Ecto neural progenitor cell (in vitro differentiated cells): ENCODE measurements around the gene PCNX2.
"Not testable (repeated sequence)": the region's sequence is repeated elsewhere in the genome, so short reads cannot be mapped to it uniquely, and the experiment has no call there.

Source experiments
- DNase-seq: peaks from one replicate; pipeline ENCODE4 v3.0.0-alpha.2; 2018; ENCODE audit warnings: low spot score

Gene PCNX2

DNA sequence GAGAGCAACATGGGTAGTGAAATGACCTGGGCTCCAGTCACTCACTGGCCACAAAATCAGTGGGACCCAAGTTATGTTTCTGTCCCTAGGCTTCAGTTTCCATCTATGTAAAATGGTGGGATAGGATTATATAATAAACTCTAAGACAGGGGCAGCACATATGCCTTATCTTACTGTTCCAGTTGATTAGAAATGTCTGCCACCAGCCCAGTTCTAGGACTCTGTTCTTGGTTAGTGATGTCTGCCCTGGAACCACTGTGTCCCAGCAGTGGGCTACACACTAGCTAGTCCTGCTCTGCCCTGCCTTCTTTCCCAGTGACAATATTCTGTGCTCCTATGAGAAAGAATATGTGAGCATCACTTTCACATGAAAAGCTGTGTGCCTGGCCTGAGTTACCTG is 138.3 kb downstream of the PCNX2 start:
- no peak for DNase-seq

DNA sequence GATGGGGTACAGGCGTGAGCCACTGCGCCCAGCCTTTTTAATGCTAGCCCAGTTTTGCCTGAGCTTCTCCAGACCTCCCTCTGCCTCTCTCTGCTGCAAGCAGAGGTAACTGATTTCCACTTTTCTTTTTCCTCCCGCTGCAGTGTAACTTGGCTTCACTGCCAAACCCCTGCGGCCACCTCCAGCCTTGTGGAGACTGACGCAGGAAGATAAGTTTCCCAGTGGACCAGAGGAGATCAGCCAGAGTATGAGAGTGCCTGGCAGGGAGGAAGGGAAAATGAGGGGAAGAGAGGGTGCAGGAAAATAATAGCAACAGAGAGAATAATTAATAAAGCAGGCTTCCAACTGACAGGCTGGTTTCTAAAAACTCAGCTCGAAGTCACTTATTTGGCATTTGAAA is 143.7 kb downstream of the PCNX2 start:
- no peak for DNase-seq

DNA sequence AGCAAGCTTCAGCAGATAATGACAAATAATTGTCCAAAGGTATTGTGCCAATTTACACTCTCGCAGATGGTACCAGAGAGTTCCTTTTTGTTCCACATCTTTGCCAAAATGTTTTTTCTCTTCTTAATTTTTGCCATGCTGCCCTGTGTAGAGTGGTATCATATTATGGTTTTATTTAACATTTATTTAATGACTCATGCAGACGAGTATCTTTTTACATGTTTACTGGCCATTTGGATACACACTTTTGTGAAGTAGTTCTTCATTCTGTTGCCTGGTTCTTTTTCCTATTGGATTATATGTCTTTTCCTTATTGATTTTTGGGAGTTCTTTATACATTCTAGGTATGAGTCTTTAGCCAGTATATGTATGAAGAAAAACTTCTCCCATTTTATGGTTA is 151.1 kb downstream of the PCNX2 start:
- DNase-seq = no peak

DNA sequence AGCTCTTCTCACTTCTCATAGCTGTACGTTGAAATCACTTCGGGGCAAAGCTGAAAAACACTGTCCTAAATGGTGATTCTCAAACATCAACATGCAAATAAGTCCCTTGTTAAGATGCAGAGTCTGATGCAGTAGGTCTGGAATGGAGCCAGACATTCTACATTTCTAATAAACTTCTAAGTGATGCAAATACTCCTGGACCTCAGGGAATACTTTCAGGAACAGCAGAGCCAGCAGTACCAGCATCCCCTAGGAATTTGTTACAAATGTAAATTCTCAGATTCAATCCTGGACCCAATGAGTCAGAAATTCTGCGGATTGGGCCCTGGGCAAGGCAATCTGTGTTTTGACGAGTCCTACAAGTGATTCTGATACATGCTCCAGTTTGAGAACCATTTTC is 152.3 kb downstream of the PCNX2 start:
- no peak for DNase-seq

DNA sequence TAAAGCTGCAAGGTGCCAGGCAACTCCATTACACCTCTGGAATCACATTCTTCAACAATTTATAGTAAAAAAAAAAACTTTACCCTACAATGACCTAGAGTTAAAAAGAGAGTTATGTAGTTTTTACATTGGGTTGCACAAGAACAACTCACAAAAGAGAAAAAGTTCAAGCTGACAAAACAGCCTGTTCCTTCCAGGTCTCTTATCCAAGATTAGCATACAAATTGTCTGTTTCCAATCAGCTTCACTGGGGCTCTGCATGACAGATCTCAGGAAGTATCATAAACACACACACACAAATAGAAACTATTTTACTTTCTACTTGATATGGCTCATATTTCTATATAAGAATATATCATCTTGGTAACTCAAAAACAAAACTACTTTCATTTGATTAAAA is 154.6 kb downstream of the PCNX2 start:
- no peak for DNase-seq

DNA sequence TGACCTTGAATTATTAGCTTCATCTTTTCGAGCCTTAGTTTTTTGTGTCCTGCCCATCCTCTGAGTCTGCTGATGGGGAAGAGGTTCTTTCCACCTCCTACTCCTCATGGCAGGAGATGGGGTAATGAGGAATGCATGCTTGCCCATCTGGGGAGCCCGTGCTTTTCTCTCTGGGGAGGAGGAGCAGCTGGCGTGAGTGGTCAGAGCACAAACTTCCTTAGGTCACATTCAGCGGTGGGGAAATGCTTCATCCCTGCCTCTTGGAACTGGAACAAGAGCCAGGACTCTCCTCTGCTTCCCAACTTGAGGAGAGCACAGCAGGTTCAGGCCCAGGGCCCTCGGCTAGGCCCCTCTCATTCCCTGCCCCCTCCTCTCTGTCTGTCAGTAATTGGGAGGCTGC is 155.0 kb downstream of the PCNX2 start:
- DNase-seq = no peak

DNA sequence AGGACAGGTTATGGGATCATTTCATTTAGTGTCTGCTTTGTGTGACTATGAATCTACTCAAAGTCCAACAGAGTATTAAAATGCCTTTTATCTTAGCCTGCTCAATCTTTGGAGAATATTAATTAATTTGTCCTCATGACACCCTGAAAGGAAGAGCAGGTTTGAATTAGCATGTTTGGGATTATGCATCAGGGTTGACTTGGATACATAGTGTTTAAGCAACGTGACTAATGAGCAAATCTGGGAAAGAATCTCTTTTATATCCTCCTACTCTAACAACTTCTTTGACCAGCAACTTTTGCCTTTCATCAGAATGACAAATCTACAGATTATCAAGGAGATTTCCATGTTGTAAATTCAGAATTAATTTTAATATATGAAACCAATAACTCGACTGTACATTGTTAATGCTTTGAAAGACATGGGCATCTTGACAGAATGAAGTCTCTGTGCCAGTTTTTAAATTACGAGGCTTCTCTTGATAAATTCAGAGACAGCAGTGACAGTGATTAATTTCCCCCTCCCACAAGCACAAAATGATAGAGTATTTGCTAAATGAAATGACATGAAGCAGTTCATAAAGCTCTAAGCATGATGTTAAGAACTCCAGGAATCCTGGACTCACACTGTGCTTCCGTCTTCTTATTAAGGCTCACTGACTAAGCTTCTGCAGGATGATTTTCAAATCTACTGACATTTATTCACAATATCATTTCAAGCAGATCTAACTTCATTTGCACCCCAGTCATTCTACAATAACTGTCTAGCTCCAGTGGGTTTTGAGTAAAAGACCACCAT is 156.5 kb downstream of the PCNX2 start:
- no peak for DNase-seq

DNA sequence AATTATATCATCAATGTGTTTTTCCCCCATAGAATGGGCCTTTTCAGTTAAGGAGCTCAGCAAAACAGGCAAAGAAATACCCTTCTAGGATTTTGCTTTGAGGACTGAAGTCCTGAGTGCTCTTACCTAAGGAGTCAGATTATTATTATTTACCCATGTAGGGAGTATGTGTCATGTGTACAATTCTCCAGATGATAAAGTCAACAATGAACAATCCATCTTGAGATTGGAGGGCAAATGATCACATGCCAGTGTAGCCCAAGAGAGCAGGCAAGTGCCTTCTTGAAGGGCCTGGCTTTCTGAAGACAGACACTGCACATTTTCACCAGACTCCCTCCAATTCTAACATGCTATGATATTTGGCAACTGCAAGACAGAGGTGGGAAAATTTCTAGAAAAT is 159.7 kb downstream of the PCNX2 start:
- DNase-seq = no peak

DNA sequence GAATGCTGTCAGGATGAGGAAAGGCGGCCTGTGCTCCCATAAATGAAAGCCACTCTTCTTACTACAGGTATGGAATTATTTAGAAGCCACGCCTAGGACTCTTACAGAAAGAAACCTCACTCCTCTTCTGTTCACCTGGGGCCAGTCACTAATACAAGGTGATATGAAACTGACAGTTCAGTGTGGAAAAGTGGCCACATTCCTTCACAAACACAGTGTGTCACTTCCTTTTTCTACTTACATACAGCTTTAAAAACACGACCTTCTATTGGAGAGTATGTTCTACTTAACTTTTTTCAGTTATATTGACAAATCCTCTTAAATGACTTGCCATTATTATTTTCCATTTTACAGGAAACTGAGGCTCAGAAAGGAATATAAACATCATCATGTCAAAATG is 163.1 kb downstream of the PCNX2 start:
- no peak for DNase-seq

DNA sequence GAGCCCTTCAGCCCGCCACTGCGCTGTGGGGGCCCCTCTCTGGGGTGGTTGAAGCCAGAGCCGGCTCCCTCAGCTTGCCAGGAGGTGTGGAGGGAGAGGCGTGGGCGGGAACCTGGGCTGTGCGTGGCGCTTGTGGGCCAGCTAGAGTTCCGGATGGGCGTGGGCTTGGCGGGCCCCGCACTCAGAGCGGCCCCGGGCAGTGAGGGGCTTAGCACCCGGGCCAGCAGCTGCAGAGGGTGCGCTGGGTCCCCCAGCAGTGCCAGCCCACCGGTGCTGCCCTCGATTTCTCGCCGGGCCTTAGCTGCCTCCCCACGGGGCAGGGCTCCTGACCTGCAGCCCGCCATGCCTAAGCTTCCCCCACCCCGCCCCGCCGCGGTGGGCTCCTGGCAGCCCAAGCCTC is 166.5 kb downstream of the PCNX2 start:
- not testable (repeated sequence) for DNase-seq

DNA sequence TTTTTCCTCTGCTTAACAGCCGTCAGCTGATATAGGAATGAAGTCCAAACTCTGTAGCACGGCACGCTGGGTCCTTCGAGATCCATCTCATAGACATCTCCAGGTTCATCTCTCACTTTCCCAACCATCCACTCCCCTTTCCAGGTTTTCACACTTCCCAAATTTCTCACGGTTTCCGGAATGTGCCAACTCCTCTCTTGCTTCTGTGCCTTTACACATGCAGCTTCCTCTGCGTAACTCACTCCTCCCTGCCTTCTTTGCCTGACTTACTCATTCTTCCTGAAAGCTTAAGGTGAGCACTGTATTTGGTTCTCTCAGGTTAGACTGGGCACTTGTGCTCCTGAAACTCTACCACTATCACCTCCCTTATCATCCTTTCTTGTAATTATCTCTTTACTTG is 168.4 kb downstream of the PCNX2 start:
- DNase-seq = no peak

DNA sequence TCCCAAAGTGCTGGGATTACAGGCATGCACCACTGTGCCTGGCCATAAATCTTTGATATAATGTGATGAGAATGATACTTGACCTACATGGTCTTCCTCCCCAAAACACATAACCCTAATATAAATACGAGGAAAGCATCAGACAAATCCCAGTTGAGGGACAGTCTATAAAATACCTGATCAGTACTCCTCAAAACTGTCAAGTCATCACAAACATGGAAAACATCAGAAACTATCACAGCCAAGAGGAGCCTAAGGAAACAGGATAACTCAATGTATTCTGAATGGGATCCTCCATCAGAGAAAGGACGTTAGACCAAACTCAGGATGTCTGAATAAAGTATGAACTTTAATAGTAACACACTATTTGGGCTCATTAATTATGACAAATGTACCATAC is 172.7 kb downstream of the PCNX2 start:
- no peak for DNase-seq

DNA sequence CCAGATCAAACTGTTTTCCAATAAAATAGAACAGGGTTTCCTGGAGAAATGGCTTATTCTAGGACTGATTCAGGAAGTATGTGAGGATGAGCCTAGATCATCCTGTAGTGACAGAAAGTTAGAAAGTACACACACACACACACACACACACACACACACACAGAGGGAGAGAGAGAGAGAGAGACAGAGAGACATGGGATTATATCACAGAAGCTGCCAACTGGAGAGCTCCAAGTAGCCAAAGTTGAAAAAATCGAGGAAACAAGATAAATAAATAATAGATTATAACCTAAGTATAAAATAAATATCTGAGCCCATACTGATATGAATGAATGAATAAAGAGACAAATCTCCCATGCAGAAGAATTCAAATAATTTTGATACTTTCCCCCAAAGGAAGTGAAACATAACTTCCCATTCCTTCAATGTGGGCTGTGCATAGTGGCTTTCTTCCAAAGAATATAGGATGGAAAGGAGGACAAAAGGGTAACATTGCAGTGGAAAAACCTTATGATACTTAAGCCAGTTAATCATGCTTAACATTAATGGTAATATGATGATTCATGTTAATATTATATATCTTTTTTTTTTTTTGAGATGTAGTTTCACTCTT is 173.5 kb downstream of the PCNX2 start:
- DNase-seq = no peak

DNA sequence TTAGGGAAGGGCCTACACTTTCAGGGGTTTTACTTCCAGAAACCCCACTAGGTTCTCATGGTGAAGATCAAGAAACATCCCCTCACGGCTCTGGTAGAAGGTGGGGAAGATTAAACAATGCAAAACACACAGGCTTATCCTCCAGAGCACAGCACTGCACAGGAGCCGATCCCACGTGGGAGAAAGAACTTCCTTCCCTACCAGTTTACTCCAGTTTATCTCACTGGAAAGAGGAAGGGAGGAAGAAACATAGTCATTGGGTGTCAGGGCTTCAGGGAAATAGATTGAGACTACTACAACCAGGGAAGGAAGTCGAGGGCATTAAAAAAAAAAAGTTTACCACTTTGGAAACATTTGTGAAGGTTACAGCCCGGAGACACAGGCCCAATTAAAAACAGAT is 180.7 kb downstream of the PCNX2 start:
- DNase-seq = no peak

DNA sequence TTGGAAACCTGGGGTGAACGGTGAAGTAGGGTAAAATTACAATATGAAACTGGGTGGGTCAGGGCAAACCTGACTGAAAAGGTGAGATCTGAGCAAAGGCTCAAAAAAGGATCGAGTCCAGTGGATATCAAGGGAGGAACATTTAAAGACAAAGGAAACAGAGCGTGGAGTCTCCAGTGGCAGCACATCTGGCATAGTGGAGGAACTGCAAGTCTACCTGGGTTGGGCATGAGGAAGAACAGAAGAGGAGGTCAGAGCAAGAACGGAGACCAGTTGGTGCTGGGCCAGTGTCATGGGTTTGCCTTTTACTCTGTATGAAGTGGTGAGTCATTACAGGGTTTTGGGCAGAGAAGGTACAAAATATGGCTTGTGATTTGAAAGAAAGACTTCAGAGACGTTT is 181.4 kb downstream of the PCNX2 start:
- DNase-seq = no peak

DNA sequence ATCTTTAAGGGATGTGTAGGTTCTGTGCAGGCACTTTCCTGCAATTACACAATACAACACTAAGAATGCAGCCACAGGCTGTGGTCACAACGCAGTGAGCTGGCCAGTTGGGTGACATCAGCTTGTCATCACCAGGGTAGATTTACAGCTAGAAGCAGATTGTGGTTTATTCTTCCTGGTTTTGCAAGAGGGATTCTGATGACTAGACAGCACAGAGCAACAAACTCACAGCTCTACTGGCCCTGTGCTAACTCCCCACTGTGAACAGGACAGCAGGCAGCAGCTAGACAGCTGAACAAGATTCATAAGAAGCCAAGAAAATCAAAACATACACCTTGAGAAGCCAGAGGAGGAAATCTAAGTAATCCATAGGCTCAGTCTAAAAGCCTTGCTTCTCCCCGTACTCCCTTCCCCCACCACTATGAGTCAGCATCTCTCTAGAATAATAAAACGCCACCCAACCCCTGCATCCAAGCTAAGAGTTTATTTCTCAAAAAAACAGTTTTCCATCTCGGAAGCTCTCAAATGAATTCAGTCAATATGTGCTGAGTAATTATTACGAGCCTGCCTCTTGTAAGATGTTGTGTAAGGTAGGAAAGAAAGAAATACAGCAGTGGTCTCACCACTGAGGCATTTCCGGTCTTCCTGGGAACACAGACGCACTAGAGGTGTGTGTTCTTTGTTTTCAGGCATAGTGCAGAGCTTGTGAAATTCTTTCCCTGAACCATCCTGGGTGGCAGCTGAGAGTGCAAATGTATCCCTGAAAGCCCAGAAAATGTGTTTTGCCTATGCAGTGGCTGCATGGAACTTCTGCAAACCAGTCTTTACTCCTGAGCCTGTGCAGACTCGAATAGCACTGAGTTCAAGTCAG is 182.3 kb downstream of the PCNX2 start:
- no peak for DNase-seq

DNA sequence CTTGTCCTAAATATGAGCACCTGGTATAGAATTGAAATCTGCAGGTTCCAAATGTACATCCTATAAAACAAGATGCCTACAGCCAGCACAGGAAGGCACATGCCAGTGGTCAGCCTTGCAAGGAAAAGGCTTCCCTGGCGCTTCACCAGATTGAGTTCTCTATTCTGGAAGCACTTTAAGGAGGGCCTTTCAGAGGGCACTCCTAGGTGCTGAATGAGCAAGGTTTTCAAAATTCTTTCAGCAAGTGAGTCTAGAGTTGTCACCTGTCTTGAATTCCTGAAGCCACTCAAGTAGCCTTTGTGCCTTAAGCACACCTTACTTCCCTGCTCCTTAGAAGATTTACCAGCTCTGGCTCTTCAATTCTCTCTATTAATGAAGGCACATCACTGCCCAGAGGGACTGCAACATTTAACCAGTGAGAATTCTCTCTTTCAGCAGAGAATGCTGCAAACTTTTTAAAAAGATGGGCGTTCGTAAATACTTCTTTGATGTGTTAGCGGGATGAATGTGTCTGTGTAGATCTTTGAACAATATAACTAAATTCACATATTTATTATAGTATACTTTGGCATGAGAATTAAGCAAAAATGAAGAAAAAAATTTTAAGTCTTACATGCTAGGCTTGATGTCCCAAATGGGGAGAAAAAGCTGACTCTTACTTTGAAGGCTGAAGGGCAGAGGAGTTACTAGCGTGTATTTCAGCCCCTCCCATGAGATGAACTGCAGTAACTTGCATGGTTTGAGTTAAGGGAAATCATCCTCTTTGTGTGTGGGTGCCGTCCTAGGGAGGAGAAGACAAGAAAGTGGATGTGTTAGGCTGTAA is 183.1 kb downstream of the PCNX2 start:
- DNase-seq = no peak

DNA sequence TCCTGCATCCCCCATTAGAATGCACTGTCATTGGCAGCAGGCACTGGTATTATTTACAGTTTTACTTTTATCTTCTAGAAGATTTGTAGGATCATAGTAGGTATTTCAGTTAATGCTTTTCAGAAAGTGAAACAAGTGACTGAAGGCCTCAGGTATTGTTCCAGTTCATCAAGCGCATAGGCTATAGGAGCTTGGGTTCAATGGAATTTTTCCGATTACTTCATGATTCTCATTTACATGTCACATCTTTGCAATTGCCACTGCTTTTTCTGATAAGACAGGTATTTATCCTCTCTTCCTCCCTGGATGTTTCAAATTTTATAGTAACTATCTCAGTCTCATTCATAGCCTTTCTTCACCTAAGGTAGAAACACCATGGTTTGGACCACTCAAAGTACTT is 183.8 kb downstream of the PCNX2 start:
- DNase-seq = no peak

DNA sequence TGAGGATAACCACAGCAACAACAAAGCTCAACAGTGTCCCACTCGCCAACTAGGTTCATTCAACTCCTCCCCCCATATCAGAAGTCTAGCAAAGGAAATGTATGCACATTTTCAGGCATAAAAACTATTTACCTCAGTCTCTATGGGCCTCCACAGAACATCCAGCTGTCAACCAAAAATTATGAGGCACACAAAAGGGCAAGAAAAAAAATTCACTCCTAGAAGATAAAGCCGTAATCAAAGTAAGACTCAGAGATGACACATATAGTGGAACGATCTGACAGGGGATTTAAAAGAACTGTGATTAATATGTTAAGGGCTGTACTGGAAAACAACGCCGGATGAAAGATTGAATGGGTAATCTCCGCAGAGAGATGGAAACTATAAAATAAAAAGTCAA is 186.4 kb downstream of the PCNX2 start:
- no peak for DNase-seq

DNA sequence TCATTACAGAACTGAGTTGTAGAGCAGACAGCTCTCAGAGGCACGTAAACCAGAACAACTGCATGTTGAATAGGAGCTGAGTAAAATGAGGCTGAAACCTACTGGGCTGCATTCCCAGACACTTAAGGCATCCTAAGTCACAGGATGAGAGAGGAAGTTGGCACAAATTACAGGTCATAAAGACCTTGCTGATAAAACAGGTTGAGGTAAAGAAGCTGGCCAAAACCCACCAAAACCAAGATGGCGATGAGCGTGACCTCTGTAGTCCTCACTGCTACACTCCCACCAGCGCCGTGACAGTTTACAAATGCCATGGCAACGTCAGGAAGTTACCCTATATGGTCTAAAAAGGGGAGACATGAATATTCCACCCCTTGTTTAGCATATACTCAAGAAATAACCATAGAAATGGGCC is 187.8 kb downstream of the PCNX2 start:
- DNase-seq = not testable (repeated sequence)

DNA sequence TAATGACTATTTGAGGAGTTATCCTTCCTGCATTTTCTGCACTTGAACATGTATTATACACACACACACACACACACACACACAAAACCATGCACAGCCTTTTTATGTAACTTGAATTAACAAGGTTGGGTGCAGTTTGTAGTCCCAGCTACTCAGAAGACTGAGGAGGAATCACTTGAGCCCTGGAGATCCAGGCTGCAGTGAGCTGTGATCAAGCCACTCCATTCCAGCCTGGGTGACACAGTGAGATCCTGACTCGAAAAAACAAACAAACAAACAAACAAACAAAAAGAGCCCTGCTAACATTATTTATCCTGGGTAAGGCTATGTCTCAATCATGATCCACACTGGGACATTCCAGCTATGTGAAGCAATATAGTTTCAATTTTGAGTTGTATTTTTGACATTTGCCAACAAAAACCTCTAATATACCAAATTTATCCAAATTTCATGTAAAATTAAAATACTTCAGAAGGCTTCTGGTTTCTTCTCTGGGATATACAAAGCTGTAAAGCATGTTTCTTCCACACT is 188.3 kb downstream of the PCNX2 start:
- no peak for DNase-seq

DNA sequence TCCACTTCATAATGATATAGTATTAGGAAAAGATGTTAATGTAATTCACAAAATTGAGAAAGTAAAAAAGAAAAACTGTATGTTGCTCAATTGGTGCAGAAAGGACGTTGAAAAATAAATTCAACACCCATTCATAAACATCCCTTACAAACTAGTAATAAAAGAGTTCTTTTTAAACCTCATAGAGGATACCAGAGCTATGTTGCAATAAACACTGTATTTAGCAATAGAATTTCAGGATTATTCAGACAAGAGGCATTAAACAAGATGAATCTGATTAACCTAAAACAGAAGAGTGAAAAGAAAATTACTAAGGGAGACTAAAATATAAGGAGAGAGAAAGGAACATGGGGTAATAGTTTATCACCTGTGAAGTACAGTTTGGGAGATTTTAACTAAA is 190.3 kb downstream of the PCNX2 start:
- DNase-seq = no peak
